Measurements from ENCODE around the gene PRKCH.
"Not testable (repeated sequence)": the region's sequence is repeated elsewhere in the genome, so short reads cannot be mapped to it uniquely, and the experiment has no call there.

Gene PRKCH

DNA sequence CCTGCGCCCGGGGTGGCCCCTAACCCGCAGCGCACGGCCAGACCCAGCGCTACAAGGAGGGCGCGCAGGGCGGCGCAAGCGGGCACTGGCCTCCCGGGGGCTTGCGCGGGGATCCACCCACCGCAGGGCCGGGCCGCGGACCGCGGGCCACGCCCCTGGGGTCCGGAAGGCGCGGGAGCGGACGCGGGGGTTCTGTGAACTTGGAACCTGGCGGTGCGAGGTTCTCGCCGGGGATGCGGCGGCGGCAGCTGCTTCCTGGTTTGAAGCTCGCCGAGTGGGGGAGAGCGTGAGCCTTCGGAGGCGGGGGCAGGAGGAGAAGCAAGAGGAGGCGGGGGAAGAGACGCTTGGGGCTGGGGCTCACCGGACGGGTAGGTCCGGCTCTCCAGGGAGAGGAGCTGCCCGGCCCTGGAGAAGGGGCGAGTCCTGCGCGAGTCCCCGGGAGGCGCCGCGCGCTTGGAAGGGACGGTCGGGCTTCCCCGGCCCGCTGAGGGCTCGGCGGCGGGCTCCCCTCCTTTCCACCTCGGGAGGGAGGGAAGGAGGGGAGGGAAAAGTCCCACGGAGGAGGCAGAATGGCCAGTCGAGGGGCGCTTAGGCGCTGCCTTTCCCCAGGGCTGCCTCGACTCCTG lies at the start of gene PRKCH:
TSS of gene PRKCH (plus strand) at position 195 of the 626 bp plus-strand sequence. CDS start 523 bp downstream, outside the sequence.
- DNase-seq: peak; percentile 51

DNA sequence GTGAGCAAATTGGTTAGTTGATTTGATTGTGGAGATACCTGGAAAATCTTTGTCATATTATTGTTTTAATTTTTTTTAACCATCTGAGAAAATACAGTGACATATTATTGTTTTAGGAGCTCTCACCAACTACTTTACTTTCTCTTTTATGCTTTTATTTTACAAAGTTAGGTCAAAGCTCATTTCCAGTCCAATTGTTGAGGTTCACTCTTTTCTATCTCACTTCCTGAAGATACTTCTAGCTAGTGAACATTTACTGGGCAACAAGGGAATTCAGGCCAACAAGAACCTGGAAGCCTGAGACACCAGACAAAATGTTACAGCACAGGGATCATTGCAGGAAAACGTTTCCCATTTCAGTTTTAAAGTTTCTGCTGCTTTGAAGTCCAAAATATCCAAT lies 44.1 kb upstream of the PRKCH start:
- DNase-seq: no peak

DNA sequence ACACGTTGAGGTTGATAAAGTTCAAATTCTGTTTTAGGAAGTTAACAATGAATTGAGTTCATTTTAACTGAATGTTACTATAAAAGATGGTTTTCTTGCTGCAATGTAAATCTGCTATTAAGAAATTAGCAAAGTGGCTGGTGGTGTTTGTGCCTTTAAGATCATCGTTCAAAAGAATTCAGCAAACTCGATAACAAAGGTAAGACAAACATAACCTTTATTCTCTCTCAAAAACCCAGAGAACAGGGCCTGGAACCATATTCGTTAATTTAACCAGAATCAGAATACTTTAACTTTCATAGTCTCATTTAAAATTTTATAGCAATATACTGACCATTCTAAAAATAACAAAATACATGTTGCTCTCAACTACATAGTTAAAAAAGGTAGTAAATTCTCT lies 43.6 kb upstream of the PRKCH start:
- no peak for DNase-seq

DNA sequence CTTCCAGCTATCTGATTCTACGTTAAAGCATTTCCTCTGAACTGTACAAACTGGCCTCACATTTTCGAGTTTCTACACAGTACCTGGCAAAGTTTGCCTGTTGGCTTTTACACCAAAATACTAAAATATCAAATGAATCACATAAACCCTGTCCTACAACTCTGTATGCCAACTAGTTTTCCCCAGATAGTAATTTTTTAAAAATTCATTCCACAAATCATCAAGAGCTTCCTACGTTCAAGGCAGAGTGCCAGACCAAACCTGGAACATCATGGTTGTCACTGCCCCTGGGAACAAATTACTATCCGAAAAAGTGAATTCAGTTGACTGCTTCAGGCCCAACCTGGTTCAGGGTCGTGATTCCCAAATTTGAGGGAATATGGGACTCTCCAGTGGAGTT lies 42.3 kb upstream of the PRKCH start:
- no peak for DNase-seq

DNA sequence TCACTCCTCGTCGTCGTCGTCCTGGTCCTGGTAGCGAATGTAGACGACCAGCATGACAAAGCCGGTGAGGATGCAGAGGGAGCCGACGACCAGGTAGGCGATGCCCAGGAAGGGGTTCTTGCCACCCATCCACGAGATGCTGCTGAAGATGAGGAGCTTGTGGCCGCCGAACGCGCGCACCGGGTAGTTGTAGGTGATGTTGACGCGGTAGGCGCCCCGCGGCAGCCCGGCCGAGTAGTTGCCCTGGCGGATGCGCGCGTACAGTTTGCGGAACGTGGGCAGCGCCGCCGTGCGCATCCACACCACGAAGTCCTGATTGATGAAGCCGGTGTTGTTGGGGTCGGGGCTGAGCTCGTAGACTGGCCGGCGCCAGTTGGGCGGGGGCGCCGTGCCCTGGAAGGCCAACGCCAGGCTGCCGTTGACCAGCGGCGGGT lies 41.3 kb upstream of the PRKCH start:
- peak; percentile 47 for DNase-seq

DNA sequence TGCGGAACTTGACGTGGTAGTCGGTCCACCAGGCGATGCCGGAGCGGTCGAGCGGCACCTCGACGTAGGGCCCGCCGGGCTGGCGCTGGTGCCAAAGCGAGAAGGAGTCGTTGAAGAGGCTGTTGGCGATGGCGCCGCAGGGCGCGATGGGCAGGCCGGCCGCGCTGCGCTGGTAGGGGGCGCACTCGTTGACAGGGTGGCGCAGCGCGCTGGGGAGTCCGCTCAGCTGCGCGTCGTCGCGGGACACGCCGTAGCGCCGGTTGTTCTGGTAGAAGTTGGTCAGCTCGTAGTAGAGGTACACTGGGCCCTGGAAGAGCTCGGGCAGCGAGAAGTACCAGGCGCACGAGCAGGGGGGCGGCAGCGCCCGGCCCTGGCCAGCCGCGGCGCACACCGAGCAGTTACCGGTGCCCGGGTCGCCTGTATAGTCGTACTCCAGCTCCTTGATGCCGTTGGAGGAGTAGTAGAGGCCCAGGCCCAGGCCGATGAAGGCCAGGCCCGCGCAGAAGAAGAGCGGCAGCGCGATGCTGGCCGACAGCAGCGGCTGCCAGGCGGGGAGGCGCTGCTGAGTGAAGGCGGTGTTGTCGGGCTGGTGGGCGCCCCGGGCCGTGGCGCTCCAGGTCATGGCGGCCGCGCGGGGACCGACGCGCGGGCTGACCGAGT lies 40.7 kb upstream of the PRKCH start:
- peak; percentile 74 for DNase-seq

DNA sequence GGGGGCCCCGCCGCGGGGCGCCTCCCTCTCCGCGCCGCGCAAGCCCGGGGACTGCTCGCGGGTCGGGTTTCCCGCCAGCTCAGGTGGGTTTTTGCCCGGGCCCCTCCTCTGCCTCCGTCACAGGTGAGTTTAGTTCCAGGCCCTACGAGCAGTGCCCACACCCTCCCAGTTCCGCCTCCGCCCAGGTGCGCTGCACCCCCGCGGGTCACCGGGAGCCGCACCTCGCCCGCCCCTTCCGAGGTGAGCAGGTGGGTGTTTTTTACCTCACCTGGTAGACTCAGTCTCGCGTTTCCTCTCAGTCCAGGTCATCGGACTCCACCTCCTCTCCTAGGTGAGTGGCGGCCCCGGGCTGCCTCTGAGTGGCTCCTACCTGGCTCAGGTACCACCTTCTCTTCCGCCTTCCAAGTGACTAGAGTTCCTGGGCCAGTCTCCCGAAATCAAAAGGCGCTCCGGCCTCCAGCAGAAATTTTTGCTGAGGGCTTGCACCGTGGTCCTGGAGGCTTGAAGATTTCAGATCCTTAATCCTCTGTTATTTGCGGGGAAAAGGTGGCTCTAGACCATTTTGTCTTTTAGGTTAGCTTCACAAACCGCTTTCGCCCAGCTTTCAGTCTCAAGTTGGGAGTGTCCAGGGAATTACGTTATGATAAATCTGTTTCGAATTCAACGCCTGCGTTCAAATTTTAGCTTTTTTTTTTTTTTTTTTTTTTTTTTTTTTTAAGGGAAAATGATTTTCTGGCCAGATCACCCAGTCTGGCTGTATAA lies 40.0 kb upstream of the PRKCH start, which contains the start of gene TMEM30B:
TSS of gene TMEM30B (minus strand) at position 153 of the 762 bp plus-strand sequence. CDS start 191 bp downstream, outside the sequence.
- DNase-seq: peak; percentile 97

DNA sequence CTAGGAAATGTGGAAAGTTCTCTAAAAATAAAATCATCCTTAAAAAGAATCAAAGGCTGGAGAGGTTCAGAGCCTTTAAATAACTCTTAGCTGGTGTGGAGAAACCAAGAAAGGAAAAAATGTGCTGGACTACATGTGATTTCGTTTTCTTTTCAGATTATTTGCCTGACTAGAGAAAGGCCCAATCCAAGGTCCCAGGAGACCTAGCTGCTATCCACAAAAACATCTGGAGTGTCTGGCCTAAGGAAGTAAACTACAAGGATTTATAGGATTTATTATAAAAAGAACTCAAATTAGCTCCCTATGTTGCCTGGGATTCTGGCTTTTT lies 39.5 kb upstream of the PRKCH start:
- no peak for DNase-seq

DNA sequence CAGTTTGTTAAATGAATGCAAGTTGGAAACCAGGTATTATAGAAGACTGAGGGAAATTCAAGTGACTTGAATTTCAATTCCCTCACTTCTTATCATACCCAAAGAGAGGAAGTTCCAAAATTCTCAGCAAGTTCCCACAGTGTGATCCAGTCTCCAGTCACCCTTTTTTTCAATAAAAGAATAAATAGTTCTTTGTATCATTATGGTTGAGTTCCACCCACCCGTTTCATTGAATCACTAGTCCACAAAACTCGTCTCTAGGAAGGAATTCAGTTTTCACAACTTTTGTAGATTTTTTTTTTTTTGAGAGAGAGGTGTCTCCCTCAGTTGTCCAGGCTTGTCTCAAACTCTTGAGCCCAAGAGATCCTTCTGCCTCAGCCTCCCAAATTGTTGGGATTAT lies 38.6 kb upstream of the PRKCH start:
- no peak for DNase-seq

DNA sequence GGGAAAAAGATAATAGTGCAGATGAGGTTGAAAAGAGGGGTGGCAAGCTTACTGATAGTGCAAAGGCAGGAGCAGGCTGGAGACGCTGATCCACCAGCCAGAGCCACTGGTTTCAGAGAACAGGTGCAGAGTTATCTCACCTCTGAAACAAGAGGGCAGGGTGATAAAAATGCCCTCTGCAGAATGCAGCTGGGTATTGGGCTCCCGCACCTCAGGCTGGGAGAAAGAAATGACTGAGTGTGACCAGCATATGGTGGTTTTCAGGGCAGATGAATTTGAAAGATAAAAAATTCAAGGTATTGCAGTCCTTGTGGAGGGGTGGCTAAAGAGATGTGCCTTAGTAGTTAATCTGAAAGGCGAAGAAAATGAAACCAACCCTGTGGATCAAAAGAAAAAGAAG lies 37.4 kb upstream of the PRKCH start:
- DNase-seq: no peak

DNA sequence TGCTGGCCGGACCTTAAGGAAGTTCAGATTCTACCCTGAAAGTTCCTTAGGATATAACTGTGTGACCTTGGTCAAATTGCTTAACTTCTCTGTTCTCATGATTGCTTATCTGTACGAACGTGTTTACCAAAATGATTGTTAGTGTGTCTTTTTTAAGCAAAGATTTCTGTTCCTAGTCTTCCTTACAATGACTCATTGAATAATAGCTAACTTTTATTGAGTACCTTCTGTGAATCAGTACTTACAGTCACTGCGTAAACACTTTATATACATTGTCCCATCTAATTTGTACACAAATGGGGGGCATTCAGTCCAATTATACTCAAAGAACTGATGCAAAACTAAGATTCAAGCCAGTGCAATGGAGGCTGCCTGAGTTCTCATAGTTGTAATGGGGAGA lies 36.0 kb upstream of the PRKCH start:
- DNase-seq: no peak

DNA sequence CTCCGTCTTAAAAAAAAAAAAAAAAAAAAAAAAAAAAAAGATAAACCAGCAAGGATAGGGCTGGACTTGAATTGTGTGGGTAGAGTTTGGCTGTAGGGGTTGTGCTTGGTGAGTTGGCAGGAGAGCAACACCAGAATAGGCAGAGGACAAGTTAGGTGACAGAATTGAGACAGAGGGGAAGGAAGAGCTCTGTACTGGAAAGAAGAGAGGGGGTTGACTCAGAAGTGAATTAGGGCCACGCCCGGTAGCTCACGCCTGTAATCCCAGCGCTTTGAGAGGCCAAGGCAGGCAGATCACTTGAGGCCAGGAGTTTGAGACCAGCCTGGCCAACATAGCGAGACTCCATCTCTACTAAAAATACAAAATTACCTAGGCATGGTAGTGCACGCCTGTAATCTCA lies 34.2 kb upstream of the PRKCH start:
- DNase-seq: no peak

DNA sequence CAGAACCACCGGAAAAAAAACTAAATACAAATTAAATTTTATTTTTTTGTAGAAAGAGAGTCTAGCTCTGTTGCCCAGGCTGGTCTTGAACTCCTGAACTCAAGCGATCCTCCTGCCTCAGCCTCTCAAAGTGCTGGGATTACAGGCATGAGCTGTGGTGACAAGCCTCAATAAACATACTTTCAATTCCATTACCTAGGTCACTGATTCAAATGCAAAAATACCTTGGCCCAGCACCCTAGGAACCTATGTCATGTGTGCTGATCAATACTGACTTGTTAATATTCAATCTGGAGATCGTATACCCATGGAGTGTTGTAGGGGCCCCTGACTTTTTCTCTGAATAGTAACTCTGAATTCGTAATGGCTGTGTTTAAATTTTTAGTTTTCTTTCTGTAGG lies 33.2 kb upstream of the PRKCH start:
- DNase-seq: no peak

DNA sequence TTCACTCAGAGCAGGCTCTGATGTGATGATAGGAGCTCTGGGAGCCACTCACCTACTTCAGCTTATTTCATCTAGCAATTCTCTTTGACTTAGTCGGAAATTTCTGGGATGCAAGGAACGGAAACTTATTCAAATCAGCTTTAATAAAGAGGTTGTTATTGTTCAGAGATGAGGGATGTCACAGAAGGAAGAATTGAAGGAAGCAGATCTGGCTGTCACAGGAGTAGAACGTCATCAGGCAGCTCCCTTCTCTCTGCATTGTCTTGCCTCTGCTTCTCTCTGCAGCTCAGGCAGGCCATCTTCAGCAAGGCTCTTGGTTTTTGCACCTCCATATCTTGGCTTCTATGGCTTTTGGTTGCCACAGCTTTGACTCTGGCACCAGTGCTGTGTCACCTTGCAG lies 32.7 kb upstream of the PRKCH start:
- no peak for DNase-seq

DNA sequence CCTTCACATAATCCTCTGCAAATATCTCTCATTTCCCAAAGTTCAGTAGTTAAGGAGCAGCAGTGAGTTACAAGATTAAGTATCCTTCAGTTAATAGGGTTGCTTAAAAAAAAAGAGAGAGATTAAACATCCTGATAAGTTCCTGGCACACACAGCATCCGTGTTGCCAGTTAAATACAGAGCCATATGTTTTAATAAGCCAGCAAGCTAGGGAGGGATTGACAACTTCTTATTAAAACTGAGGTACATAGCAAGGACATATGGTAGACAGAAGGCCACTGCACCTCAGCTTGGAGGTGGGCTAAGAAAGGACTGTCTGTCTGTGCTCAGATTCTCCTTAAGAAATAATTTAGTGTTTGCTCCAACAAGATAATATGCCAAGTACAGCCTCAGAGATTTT lies 30.7 kb upstream of the PRKCH start:
- DNase-seq: no peak

DNA sequence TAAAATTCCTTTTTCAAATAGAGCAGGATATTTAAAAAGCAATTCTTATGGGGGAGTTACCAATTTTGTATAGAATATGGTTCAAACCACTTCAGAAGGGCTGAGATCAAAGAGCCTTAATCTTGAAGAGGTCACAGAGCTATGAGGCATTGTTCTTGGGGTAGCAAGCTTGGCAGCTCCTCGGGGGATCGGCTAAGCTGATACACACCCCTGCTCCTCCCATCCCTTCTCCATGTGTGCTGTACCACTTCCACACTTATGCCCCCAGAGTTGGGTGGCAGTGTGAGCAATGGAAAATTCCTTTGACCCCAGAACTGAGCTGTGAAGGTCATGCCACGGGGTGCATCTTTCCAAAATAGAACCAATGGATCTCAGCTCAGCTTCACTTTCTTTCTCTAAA lies 25.2 kb upstream of the PRKCH start:
- no peak for DNase-seq

DNA sequence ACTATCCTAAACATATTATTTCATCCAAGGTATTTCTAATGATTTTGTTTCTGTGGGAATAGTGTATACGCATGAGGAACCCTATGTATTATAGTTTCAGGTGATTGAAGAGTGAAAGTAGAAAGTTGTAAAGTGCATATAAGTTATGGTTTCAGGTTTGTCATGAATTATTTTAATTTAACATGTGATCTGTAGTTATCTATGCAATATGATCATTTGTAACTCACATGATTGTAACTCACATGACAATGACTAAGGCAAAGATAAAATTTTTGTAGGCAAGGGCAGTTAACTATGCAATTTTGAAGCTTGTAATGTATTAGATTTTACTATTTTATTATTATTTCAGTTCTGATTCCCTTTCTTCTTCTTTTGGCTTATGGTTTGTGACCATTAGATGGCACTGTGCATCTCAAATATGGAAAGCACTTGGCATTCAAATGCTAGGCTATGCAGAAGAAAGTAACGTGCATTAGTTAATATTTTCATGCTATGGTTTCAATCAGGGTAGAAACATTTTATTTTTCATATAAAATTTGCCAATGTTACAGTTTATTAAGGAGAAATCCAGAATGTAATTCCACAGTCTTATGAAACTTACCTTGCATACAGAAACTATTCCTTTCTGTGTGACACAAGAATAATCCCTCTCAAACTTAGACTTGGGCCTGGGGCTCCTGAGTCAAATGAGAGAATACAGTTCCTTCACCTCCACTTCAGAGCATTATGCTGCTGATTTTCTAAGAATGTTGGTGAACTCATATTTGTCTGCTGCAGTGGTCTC lies 24.5 kb upstream of the PRKCH start:
- peak; percentile 19 for DNase-seq

DNA sequence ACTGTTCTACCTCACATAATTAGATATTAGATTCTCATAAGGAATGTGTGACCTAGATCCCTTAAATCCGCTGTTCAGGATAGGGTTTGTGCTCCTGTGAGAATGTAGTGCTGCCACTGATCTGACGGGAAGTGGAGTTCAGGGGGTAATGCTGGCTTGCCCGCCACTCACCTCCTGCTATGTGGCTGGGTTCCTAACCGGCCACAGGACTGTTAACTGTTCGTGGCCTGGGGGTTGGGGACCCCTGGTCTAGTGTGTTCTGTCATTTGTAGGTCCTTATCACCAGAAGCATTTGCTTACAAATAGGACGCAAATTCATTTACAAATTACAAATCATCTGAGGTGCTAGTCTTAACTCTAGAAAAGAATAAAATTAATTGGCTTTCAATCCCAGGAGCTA lies 23.8 kb upstream of the PRKCH start:
- DNase-seq: no peak

DNA sequence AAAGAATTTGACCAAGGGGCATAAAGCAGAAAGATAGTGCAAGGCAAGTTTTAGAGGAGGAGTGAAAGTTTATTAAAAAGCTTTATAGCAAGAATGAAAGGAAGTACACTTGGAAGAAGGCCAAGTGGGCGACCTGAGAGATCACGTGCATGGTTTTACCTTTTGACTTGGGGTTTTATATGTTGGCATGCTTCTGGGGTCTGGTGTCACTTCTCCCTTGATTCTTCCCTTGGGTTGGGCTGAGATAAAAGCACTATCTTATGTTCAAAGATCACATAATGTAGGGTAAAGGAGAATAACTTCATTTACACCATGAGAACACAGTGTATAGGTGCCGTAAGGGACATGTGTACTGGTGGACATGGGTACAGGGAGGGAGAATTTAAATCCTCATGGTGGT lies 22.6 kb upstream of the PRKCH start:
- DNase-seq: no peak

DNA sequence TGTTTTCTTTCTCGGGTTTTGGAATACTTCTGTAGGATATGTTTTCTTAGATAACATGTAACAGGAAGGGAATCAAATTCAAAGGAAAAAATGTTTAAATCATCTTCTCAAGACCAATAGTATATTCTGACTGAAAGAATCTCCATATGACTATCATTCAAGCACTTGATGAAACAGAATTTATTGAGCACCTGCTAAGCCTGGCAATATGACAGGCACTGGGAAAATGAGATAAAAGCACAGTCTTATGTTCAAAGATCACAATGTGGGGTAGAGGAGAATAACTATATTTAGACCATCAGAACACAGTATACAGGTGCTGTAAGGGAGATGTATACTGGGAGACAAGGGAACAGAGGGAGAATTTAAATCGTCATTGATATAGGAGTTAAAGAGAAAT lies 21.2 kb upstream of the PRKCH start:
- DNase-seq: no peak

DNA sequence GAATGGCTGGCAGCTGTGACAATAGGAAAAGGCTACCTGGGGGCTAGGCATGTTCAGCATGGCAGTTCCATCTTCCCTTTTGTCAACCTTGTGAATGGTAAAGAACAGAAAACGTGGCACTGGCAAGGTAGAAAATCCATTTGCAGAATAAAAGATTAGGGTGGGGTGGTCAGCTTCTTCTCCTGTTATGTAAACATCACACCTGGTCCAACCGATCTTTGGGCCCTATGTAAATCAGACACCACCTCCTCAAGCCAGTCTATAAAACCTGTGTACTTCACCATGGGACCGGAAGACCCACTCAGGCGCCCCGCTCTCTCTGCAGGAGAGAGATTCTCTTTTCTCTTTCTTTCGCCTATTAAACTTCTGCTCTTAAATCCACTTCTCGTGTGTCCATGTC lies 20.6 kb upstream of the PRKCH start:
- no peak for DNase-seq

DNA sequence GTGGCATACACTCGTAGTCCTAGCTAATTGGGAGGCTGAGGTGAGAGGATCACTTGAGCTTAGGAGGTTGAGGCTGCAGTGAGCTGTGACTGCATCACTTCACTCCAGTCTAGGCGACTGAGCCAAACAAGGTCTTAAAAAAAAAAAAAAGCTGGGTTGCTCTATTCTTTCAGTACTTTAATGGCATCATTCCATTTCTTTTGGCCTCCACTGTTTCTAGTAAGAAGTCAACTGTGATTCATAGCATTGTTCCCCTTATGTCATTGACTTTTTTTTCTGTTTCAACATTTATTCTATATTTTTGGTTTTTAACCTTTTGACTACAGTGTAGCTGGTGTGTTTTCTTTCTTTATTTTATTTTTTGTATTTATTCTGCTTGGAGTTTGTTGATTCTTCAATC lies 16.7 kb upstream of the PRKCH start:
- DNase-seq: no peak

DNA sequence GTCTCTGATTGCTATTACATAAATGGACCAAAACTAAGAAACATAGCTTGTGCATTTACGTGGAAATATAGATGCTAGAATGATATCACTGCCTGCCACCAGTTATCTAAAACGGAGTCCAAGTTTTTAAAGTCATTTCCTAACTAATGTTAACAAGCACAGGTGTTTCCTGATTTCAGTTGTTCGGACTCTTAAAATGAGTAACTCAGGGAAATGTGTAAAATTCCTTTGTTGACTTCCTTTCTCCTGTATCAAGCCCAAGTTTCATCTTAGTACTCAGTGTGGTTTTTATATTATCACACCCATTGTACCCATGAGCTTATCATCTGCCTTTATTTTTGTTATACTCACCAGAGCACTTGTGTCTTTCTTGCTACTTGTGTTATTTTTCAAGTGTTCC lies 13.2 kb upstream of the PRKCH start:
- no peak for DNase-seq

DNA sequence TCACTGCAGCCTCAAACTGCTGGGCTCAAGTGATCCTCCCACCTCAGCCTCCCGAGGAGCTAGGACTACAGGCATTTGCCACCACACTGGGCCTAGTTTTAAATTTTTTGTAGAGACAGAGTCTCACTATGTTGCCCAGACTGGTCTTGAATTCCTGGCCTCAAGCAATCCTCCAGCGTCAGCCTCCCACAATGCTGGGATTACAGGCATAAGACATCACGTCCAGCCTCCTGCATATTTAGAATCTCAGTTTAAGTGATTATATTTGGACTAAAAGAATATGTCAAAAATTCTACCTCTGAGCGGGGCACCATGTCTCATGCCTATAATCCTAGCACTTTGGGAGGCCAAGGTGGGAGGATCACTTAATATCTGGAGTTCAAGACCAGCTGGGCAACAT lies 12.7 kb upstream of the PRKCH start:
- DNase-seq: not testable (repeated sequence)
